Left cardiac atrium (tissue), 4 donors: Measurements from ENCODE around the gene DNAJB8. TPM values are rescaled to one million over a fixed set of nuclear protein-coding genes. Genes with fewer than 3 reads are reported as not detected.

Experiments used
- ATAC-seq, 2 donors: fragments of 200-7000 bp; cut with Tn5 transposase; one replicate each; pipeline ENCODE4 v1.9.1; 2020; ENCODE audit warnings: mild to moderate bottlenecking in 2 of 2, moderate library complexity in 2 of 2
- DNase-seq: peaks from one replicate; pipeline ENCODE4 v3.0.0-alpha.2; 2020
- intact Hi-C, 2 donors: fragments of 100-400 bp; cut with DNase I; formaldehyde crosslinking; loops; one replicate each; pipeline versions ENCODE4 v1.14.1 to v1.15.1; 2022 to 2023
- total RNA-seq, 2 donors: library from RNA; stranded (reverse); fragmentation: NEBNext Ultra II Directional; extraction: Animal tissue kit (Norgen Biotek cat#: 25700); gene quantifications; one replicate each; pipeline ENCODE4 v1.2.1, GENCODE V29; 2021
- donor health status: DM: no; HTN: yes; CAD: no.
- donor health status: DM: no; HTN: yes; CAD: no; lungs with severe emphysema.
- donor health status: DM: yes; HTN: yes; CAD: no.
- donor health status: Dilated cardiomyopathy.

Gene DNAJB8
- total RNA-seq, 2 donors from 2014 or later = not detected

GRCh38 chr3:128496602-128497304, 30.1 kb upstream of the DNAJB8 start:
- intact Hi-C loops = loop anchor here (2.0 to 10.0 kb wide), 5 partner anchors 69 to 399 kb away; no protein-coding TSS in a partner anchor
- ATAC-seq (peak; percentile 53 to 64), DNase-seq (peak; percentile 76)

GRCh38 chr3:128496019-128496601, 29.4 kb upstream of the DNAJB8 start:
- intact Hi-C loops = loop anchor here (2.0 to 10.0 kb wide), 5 partner anchors 69 to 399 kb away; no protein-coding TSS in a partner anchor
- no peak for DNase-seq
- ATAC-seq = no peak

- DNase-seq = no peak
- intact Hi-C loops = loop anchor here (5.0 to 10.0 kb wide), 4 partner anchors 68 to 398 kb away; no protein-coding TSS in a partner anchor
- no peak for ATAC-seq
Measured at GRCh38 chr3:128495435-128495970, 28.8 kb upstream of the DNAJB8 start.

- DNase-seq (no peak), ATAC-seq (no peak)
- intact Hi-C loops = loop anchor here in 1 of 2 donors (5.0 to 10.0 kb wide), 2 partner anchors 190 to 322 kb away; no protein-coding TSS in a partner anchor
Measured at GRCh38 chr3:128494367-128494650, 27.6 kb upstream of the DNAJB8 start.

GRCh38 chr3:128493570-128494366, 27.1 kb upstream of the DNAJB8 start:
- intact Hi-C loops = loop anchor here in 1 of 2 donors (5.0 to 10.0 kb wide), 2 partner anchors 189 to 321 kb away; no protein-coding TSS in a partner anchor
- DNase-seq (no peak), ATAC-seq (no peak)

- ATAC-seq (peak in 1 of 2 donors; percentile 4), DNase-seq (no peak)
- intact Hi-C loops = loop anchor here in 1 of 2 donors (5.0 to 10.0 kb wide), 2 partner anchors 188 to 321 kb away; no protein-coding TSS in a partner anchor
Measured at GRCh38 chr3:128492671-128493569, 26.2 kb upstream of the DNAJB8 start, which contains the start of gene GATA2. TSS of gene GATA2 (minus strand) at chr3:128493201. CDS start at chr3:128487031, 6,170 bp downstream.

GRCh38 chr3:128491941-128492670, 25.4 kb upstream of the DNAJB8 start:
- intact Hi-C loops = loop anchor here in 1 of 2 donors (5.0 to 10.0 kb wide), 2 partner anchors 187 to 320 kb away; no protein-coding TSS in a partner anchor
- ATAC-seq (no peak), DNase-seq (no peak)

- intact Hi-C loops = loop anchor here in 1 of 2 donors (5.0 to 10.0 kb wide), 2 partner anchors 187 to 319 kb away; no protein-coding TSS in a partner anchor
- ATAC-seq = no peak
Measured at GRCh38 chr3:128491691-128491940, 24.9 kb upstream of the DNAJB8 start.

GRCh38 chr3:128490915-128491690, 24.4 kb upstream of the DNAJB8 start:
- ATAC-seq (no peak), DNase-seq (no peak)

More at GRCh38 chr3:128491691-128491940, 24.9 kb upstream of the DNAJB8 start:
- no peak for DNase-seq

GRCh38 chr3:128490650-128490914, 23.9 kb upstream of the DNAJB8 start:
- DNase-seq (no peak), ATAC-seq (no peak)
- intact Hi-C loops = loop anchor here in 1 of 2 donors (5.0 to 10.0 kb wide), 2 partner anchors 186 to 318 kb away; no protein-coding TSS in a partner anchor

More at GRCh38 chr3:128490915-128491690, 24.4 kb upstream of the DNAJB8 start:
- intact Hi-C loops = loop anchor here in 1 of 2 donors (5.0 to 10.0 kb wide), 2 partner anchors 186 to 319 kb away; no protein-coding TSS in a partner anchor

- DNase-seq (peak; percentile 30), ATAC-seq (no peak)
- intact Hi-C loops = loop anchor here in 1 of 2 donors (5.0 to 10.0 kb wide), 2 partner anchors 185 to 318 kb away; no protein-coding TSS in a partner anchor
Measured at GRCh38 chr3:128489927-128490649, 23.4 kb upstream of the DNAJB8 start.

- DNase-seq (no peak), ATAC-seq (no peak)
- intact Hi-C loops = no loop called here
Measured at GRCh38 chr3:128489674-128489926, 22.9 kb upstream of the DNAJB8 start.

GRCh38 chr3:128488991-128489673, 22.4 kb upstream of the DNAJB8 start:
- peak; percentile 7 to 19 for ATAC-seq
- intact Hi-C loops = no loop called here

GRCh38 chr3:128488636-128488990, 21.9 kb upstream of the DNAJB8 start:
- DNase-seq = no peak
- no peak for ATAC-seq

More at GRCh38 chr3:128488991-128489673, 22.4 kb upstream of the DNAJB8 start:
- peak; percentile 80 for DNase-seq

GRCh38 chr3:128487813-128488635, 21.3 kb upstream of the DNAJB8 start:
- intact Hi-C loops = no loop called here
- ATAC-seq = peak; percentile 77 to 85

More at GRCh38 chr3:128488636-128488990, 21.9 kb upstream of the DNAJB8 start:
- intact Hi-C loops = no loop called here

More at GRCh38 chr3:128487813-128488635, 21.3 kb upstream of the DNAJB8 start:
- peak; percentile 94 for DNase-seq
